Skeletal muscle satellite cell (primary cell): Measurements from ENCODE around the gene SMIM38.

ENCODE experiments used
- H3K27me3 ChIP-seq: 2 replicates; pipeline ENCODE4 v1.7.0; 2013; ENCODE audit warnings: low read length; ENCODE audit not compliant: control insufficient read depth, insufficient read depth
- H3K36me3 ChIP-seq: 2 replicates; pipeline ENCODE4 v1.7.0; 2013; ENCODE audit warnings: mild to moderate bottlenecking, control low read depth, low read length; ENCODE audit not compliant: insufficient read depth
- H3K4me1 ChIP-seq: 2 replicates; pipeline ENCODE4 v1.7.0; 2013; ENCODE audit warnings: low read length; ENCODE audit not compliant: control insufficient read depth, insufficient read depth
- H3K4me2 ChIP-seq: 2 replicates; pipeline ENCODE4 v1.7.0; 2013; ENCODE audit warnings: mild to moderate bottlenecking, low read length
- H3K4me3 ChIP-seq: 2 replicates; pipeline ENCODE4 v1.7.0; 2013; ENCODE audit warnings: low read length
- H3K9ac ChIP-seq: 2 replicates; pipeline ENCODE4 v1.7.0; 2013; ENCODE audit warnings: mild to moderate bottlenecking, low read depth, low read length, moderate library complexity
- H3K9me3 ChIP-seq: replicated peaks from 2 replicates; pipeline ENCODE4 v1.7.0; 2013; ENCODE audit warnings: mild to moderate bottlenecking, control low read depth, low read length

The SMIM38 gene

DNA sequence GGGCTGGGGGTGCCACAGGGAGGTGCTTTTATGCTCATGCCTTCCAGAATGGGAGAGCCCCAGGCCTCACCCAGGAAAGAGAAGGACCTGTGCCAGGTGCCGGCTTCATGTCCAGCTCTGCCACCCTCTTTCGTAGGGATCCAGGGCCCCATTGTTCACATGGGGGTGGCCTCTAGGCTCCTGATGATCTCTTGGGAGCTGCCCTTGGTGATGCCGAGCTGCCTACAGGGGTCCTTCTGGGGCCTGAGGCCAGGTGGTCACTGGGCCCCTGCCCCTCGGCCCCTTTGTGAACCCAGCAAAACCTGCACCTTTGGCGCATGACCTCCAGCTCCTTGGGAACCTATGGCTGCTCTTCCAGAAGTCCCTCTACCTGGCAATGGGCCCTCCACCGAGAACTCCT lies 41.4 kb upstream of the SMIM38 start:
- peaks cover 9% of the 10 kb centered on the region for H3K4me1 ChIP-seq
- H3K9ac ChIP-seq: no peak overlapping the region
- H3K4me2 ChIP-seq: no peak overlapping the region
- H3K27me3 ChIP-seq: peaks cover 4% of the 10 kb centered on the region
- peaks cover 6% of the 10 kb centered on the region for H3K9me3 ChIP-seq
- no peaks in the 10 kb centered on the region for H3K36me3 ChIP-seq
- no peak overlapping the region for H3K4me3 ChIP-seq

DNA sequence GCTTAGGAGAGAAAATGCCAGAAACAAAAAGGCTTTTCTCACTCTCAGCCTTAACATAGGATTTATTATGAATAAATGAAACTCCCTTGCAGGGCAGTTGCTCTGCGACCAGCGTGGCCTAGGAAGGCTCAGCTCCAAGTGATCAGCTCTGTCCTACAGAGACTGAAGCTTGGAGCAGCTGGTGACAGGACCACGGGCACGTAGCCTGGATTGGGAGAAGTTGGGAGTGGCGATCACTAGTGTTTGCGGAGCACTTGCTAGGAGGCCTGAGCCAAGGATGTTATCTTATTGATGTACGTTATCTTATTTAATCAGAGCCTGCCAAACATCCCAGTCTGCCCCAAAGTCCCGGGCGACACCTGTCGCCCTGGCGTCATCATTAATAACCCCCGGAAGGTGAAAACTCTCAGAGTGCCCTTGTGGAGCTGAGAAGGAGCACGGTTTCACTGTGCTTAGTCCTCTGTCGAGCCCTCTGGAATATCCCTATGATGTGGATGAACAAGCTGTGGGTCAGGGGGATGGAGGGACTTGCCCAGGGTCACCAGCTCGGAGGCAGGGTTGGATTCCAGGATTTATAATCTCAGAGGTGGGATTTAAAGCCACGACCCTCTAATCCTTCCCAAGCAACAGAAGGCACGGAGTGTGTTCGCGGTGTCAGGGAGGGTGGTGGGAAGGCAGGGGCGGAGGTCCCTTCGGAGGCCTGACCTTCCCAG lies 40.8 kb upstream of the SMIM38 start:
- H3K4me2 ChIP-seq: no peak overlapping the region
- H3K4me3 ChIP-seq: no peak overlapping the region
- peaks cover 9% of the 10 kb centered on the region for H3K4me1 ChIP-seq
- H3K36me3 ChIP-seq: no peaks in the 10 kb centered on the region
- peaks cover 4% of the 10 kb centered on the region for H3K27me3 ChIP-seq
- peaks cover 6% of the 10 kb centered on the region for H3K9me3 ChIP-seq
- H3K9ac ChIP-seq: no peak overlapping the region

DNA sequence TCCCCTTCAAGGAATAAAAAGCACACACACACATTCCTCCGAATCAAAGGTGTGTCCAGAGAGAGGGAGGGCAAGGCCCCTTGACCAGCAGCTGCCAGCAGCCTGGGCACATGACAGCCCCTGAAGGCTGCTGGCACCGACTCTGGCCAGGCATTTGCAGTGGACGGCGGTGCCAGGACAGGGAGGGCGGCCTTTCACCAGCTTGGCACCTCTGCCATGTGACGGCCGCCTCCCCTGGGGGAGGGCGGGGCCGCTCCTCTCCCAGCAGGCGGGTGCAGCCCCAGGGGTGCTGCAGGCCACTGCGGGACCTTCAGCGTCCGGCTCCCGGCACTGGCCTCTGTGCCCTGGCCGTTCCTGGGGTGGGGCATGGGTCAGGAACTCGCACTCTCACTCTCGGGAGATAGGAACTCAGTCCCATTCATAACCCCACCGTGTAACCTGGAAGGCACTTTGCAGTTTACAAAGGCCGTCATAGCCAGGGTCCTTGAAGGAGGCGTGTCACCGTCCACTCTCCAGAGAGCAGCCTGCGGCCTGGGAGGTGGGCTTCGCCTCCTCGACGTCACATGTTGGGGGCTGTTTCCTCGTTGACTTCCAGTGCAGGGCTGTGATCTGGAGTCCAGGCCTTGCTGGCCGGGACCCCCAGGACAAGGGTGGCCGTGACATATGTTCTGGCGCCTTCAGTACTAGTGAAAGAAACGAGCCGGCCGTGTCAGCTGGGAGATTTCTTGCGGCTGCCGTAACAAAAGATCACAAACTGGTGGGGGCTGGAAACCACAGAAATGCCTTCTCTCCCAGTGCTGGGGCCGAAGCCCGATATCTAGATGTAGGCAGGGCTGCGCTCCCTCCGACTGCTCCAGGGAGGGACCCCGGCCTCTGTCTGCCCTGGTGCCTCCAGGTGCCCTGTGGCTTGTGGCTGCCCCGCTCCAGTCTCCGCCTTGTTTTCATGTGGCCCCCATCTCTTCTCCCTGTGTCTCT lies 39.9 kb upstream of the SMIM38 start:
- Histone ChIP-seq H3K27me3 (peaks cover 4% of the 10 kb centered on the region), H3K4me3 (no peak overlapping the region), H3K4me2 (peak overlapping the region; percentile 42), H3K9ac (no peak overlapping the region), H3K9me3 (peaks cover 6% of the 10 kb centered on the region), H3K36me3 (no peaks in the 10 kb centered on the region), H3K4me1 (peaks cover 9% of the 10 kb centered on the region)

DNA sequence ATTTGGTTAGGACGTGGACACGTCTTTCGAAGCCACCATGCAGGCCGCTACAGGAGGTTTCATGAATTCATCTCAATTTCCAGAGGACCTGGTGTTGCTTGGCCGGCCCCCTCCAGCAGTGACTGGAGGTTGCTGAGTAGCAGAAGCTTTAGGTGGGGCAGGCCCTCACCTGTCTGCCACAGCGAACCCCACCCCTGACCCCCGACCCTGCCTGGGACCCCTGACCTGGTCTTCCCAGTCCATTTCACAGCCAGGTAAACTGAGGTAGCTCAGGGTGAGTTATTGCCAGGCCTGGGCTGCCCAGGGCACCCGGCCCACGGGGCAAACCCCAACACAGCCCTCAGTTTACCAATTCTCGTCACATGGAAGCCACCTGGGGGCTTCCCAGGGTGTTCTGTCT lies 39.1 kb upstream of the SMIM38 start:
- no peak overlapping the region for H3K4me3 ChIP-seq
- H3K4me1 ChIP-seq: peaks cover 9% of the 10 kb centered on the region
- H3K4me2 ChIP-seq: no peak overlapping the region
- H3K36me3 ChIP-seq: no peaks in the 10 kb centered on the region
- H3K9ac ChIP-seq: no peak overlapping the region
- peaks cover 6% of the 10 kb centered on the region for H3K9me3 ChIP-seq
- H3K27me3 ChIP-seq: peaks cover 4% of the 10 kb centered on the region

DNA sequence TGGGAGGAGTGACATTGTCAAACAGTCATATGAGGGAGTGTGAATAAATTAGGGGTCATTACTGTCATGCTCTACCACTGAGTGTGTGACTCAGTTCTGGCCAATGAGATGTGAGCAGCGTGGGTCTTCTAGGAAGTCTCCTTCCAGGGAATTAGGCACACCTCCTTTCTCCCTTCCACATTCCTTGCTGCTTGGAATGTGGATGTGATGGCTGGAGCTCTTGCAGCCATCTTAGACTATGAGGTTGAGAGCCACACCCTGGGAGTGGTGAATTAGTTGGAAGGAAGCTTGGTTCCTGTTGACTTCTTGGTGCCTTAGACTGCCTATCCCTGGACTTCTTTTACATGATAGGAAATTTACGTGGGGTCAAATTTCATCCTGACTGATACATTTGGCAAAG lies 36.5 kb upstream of the SMIM38 start:
- H3K4me1 ChIP-seq: peaks cover 29% of the 10 kb centered on the region
- no peak overlapping the region for H3K4me2 ChIP-seq
- H3K27me3 ChIP-seq: peaks cover 4% of the 10 kb centered on the region
- H3K9ac ChIP-seq: no peak overlapping the region
- H3K36me3 ChIP-seq: no peaks in the 10 kb centered on the region
- peaks cover 6% of the 10 kb centered on the region for H3K9me3 ChIP-seq
- H3K4me3 ChIP-seq: no peak overlapping the region

DNA sequence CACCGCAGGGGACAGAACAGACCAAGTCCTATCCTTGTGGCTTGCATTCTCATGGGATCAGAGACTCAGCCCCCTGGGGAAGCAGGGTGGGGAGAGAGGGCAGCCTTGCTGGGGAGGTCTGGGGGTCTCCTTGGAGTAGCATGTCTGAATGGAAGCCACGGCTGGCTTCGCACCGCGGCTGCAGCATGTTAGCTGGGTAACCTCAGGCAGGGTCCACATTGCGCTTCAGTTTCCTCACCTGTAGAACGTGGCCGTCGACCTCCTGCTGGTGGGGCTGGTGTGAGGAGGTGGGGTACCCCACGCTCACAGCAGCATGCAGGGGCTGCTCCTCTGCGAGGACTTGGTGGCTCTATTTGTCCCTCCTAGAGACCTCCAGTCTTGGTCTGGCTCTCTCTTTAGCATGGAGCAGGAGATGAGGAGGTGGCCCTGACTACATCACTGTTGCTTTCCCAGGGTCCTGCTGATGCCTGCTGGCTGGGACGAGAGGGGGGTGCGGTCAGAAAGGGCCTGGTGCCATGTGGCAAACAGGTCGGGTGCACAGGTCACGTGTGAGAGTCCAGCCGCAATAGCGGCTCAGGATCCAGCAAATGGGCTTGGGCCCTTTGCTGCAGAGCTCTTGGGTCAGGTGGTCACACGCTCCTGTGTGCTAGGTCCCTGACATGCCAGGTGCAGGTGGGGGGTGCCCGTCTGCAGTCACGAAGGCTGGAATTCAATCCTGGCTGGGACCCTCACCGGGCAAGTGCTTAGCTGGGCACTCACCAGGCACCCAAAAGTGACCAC lies 35.4 kb upstream of the SMIM38 start:
- Histone ChIP-seq H3K9me3 (peaks cover 6% of the 10 kb centered on the region), H3K4me3 (no peak overlapping the region), H3K4me2 (no peak overlapping the region), H3K4me1 (peaks cover 30% of the 10 kb centered on the region), H3K27me3 (peaks cover 4% of the 10 kb centered on the region), H3K9ac (no peak overlapping the region), H3K36me3 (no peaks in the 10 kb centered on the region)

DNA sequence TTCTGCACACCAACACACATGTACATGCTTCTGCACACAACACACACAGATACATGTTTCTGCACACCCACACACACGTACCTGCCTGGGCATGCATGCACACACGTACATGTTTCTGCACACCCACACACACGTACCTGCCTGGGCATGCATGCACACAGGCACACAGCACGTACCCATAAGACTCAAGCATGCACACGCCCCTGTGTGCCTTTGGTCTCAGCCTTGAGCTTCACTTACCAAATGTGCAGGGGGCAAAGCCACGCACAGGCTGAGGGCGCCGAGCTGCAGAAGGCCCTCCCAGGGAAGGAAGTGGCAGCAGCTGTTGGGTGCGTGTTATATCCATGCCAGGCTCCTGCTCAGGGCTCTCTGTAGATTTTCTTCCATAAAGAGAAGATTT lies 34.7 kb upstream of the SMIM38 start:
- Histone ChIP-seq H3K9ac (no peak overlapping the region), H3K9me3 (peaks cover 6% of the 10 kb centered on the region), H3K4me3 (no peak overlapping the region), H3K36me3 (no peaks in the 10 kb centered on the region), H3K4me1 (peaks cover 23% of the 10 kb centered on the region), H3K4me2 (no peak overlapping the region), H3K27me3 (peaks cover 1% of the 10 kb centered on the region)

DNA sequence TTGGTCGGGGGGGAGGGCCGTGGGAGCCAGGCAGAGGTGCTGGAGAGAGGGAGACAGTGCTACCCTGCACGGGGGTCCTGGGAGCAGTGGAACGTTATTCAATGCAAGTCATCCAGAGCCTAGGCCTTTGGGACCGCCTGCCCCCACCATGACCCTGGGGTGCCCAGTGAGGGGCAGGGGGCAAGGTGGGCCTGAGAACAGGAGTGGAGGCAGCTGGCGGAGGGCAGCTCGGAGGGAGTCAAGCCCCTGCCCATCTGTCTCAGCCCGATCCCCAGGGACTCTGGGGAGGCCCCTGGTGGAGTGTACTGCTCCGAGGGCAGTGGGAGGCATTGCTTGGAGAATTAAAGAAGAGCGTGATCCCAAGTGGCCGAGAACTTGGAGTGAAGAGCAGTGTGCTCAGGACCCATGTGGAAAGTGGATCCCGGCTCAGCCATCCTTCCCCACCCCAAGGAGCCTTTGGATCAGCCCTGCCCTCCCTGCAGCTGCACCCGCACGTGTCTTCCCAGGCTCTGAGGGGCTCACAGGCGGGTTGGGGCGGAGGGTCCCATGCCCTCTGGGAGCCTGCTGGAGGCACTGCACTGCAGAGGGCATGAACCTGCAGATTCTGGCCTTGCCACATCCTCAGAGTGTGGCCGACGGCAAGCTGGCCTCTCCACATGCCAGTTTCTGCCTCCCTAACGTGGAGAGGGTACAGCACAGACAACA lies 34.0 kb upstream of the SMIM38 start:
- Histone ChIP-seq H3K4me2 (no peak overlapping the region), H3K4me3 (no peak overlapping the region), H3K9me3 (peaks cover 6% of the 10 kb centered on the region), H3K27me3 (no peaks in the 10 kb centered on the region), H3K4me1 (peaks cover 20% of the 10 kb centered on the region), H3K36me3 (no peaks in the 10 kb centered on the region), H3K9ac (no peak overlapping the region)

DNA sequence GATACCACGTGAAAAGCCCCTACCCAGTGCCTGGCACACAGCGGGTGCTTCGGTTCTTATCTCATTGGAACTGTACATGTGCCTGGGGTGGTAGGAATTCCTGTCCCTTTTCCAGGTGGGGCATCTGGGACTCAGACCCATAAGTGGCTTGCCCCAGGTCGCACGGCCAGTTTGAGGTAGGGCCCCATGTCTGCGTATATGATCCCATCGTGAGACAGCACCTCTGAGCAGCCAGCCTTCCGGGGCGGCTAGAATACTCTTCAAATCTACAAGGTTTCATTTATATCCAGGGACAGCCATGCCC lies 33.5 kb upstream of the SMIM38 start:
- H3K4me1 ChIP-seq: peaks cover 20% of the 10 kb centered on the region
- H3K9ac ChIP-seq: no peak overlapping the region
- no peak overlapping the region for H3K4me3 ChIP-seq
- peaks cover 6% of the 10 kb centered on the region for H3K9me3 ChIP-seq
- H3K36me3 ChIP-seq: no peaks in the 10 kb centered on the region
- no peaks in the 10 kb centered on the region for H3K27me3 ChIP-seq
- H3K4me2 ChIP-seq: peak overlapping the region; percentile 60

DNA sequence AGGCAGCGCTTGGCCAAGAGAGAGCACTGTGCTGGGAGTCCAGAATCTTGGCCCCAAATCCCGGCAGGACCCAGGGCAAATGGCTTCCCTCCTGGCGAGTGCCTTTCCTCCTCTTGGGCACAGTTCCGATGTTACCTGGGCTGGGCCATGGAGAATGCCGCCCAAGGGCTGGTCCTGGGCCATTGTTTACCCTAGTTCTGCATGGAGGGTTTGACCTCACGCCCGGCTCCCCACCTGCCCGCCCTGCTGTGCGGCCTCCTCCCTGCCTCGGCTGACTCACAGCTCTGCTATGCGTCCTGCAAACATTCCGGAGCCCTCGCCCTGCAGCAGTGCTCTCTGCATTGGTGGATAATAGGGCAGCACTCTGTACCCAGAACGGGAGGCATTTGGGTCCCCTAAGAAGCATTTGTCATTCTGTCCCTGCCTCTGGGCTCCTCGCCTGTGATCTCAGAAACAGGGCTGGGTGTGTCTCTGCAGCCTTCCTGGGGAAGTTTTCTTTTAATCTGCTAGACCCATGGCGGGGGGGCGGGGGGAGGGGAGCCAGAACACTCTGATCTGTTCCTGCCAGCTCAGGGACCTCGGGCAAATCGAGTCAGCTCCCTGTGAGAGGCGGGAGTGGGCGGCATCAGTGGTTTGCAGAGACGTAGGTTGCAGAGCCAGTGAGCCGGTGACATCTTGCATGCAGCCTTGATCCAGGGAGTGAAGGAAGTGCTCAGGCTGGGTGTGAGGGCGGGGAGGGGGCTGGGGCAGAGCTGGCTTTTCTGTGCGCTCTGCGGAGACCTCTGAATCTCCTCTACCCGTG lies 32.9 kb upstream of the SMIM38 start:
- Histone ChIP-seq H3K4me3 (peak overlapping the region; percentile 32), H3K4me2 (peak overlapping the region; percentile 60), H3K9ac (no peak overlapping the region), H3K9me3 (peaks cover 6% of the 10 kb centered on the region), H3K4me1 (peaks cover 20% of the 10 kb centered on the region), H3K36me3 (no peaks in the 10 kb centered on the region), H3K27me3 (no peaks in the 10 kb centered on the region)
